Neural progenitor cell (in vitro differentiated cells): Measurements from ENCODE around the gene SYCE1. TPM values are rescaled to one million over a fixed set of nuclear protein-coding genes. Genes with fewer than 3 reads are reported as not detected.

Source experiments
- DNase-seq: peaks from one replicate; pipeline ENCODE4 v3.0.0-alpha.2; 2016; ENCODE audit warnings: low spot score
- H2AFZ ChIP-seq: fragments of 200-600 bp; sonication (generic); replicated peaks from 2 replicates; pipeline ENCODE4 v1.6.1; 2016; ENCODE audit warnings: antibody characterized with exemption
- H3F3A ChIP-seq: fragments of 200-600 bp; sonication (generic); 2 replicates; pipeline ENCODE4 v1.6.1; 2016; ENCODE audit warnings: antibody characterized with exemption, low read depth
- H3K27ac ChIP-seq: fragments of 200-600 bp; sonication (generic); 2 replicates; pipeline ENCODE4 v1.5.1; 2016; ENCODE audit warnings: mild to moderate bottlenecking
- H3K27me3 ChIP-seq: fragments of 200-600 bp; sonication (generic); 2 replicates; pipeline ENCODE4 v1.6.1; 2016; ENCODE audit warnings: mild to moderate bottlenecking, moderate library complexity
- H3K36me3 ChIP-seq: fragments of 200-600 bp; sonication (generic); 2 replicates; pipeline ENCODE4 v1.5.1; 2016
- H3K4me1 ChIP-seq: fragments of 200-600 bp; sonication (generic); 2 replicates; pipeline ENCODE4 v1.6.1; 2016; ENCODE audit warnings: mixed run types
- H3K4me2 ChIP-seq: fragments of 200-600 bp; sonication (generic); 2 replicates; pipeline ENCODE4 v1.6.1; 2016
- H3K4me3 ChIP-seq: fragments of 200-600 bp; sonication (generic); 2 replicates; pipeline ENCODE4 v1.5.1; 2016
- H3K79me2 ChIP-seq: fragments of 200-600 bp; sonication (generic); 2 replicates; pipeline ENCODE4 v1.6.1; 2016; ENCODE audit warnings: low read depth
- H3K9ac ChIP-seq: fragments of 200-600 bp; sonication (generic); 2 replicates; pipeline ENCODE4 v1.6.1; 2016
- H3K9me3 ChIP-seq: fragments of 200-600 bp; sonication (generic); 2 replicates; pipeline ENCODE4 v1.5.1; 2016; ENCODE audit warnings: low read depth
- H4K20me1 ChIP-seq: fragments of 200-600 bp; sonication (generic); 2 replicates; pipeline ENCODE4 v1.6.1; 2016; ENCODE audit warnings: low read depth
- H3K27ac Mint-ChIP-seq: 3 replicates; pipeline ENCODE4 v1.8.0; 2021; ENCODE audit warnings: mixed read lengths
- H3K27me3 Mint-ChIP-seq: 2 replicates; pipeline ENCODE4 v1.8.0; 2022; ENCODE audit warnings: low read depth, mild to moderate bottlenecking, inconsistent platforms, moderate library complexity, mixed read lengths; ENCODE audit not compliant: insufficient read depth
- H3K36me3 Mint-ChIP-seq: 3 replicates; pipeline ENCODE4 v1.8.0; 2021; ENCODE audit warnings: mixed read lengths
- H3K4me1 Mint-ChIP-seq: 3 replicates; pipeline ENCODE4 v1.8.0; 2021; ENCODE audit warnings: mixed read lengths
- H3K4me3 Mint-ChIP-seq: 3 replicates; pipeline ENCODE4 v1.8.0; 2021; ENCODE audit warnings: mild to moderate bottlenecking, moderate library complexity, mixed read lengths
- H3K9me3 Mint-ChIP-seq: 3 replicates; pipeline ENCODE4 v1.8.0; 2020; ENCODE audit warnings: mixed read lengths
- CTCF ChIP-seq: fragments of 200-600 bp; sonication (generic); IDR thresholded peaks from 2 replicates; pipeline ENCODE4 v1.5.1; 2017; ENCODE audit warnings: antibody characterized with exemption, mild to moderate bottlenecking
- EZH2 ChIP-seq: fragments of 200-600 bp; sonication (generic); IDR thresholded peaks from 2 replicates; pipeline ENCODE4 v1.6.1; 2017; ENCODE audit warnings: antibody characterized with exemption, mild to moderate bottlenecking, moderate library complexity
- EZH2phosphoT487 ChIP-seq: fragments of 200-600 bp; sonication (generic); IDR thresholded peaks from 2 replicates; pipeline ENCODE4 v1.6.1; 2017; ENCODE audit warnings: antibody characterized with exemption
- total RNA-seq: library from RNA; depleted of rRNA; stranded (reverse); fragments of >200 nt; gene quantifications from 2 replicates; pipeline ENCODE4 v1.2.3, GENCODE V29; 2015; ENCODE audit warnings: low replicate concordance

The SYCE1 gene
- total RNA-seq, 1 donor from 2014 or later, result not detected

- H3K9ac ChIP-seq, result no peak overlapping the region
- H3K27ac Mint-ChIP-seq, result no peak overlapping the region
- no peaks in the 10 kb centered on the region for H3F3A ChIP-seq
- no peaks in the 10 kb centered on the region for H3K36me3 ChIP-seq
- no peaks in the 10 kb centered on the region for H3K79me2 ChIP-seq
- no peak for TF ChIP-seq EZH2
- TF ChIP-seq CTCF, result no peak
- TF ChIP-seq EZH2phosphoT487, result no peak
- DNase-seq, result no peak
- no peaks in the 10 kb centered on the region for H3K36me3 Mint-ChIP-seq
- H3K27me3 Mint-ChIP-seq, result peaks cover 6% of the 10 kb centered on the region
- no peak overlapping the region for H3K4me3 ChIP-seq
- H3K4me3 Mint-ChIP-seq, result no peak overlapping the region
- H3K27me3 ChIP-seq, result no peaks in the 10 kb centered on the region
- H4K20me1 ChIP-seq, result no peaks in the 10 kb centered on the region
- peaks cover 5% of the 10 kb centered on the region for H3K9me3 ChIP-seq
- peaks cover 27% of the 10 kb centered on the region for H3K9me3 Mint-ChIP-seq
- no peak overlapping the region for H3K27ac ChIP-seq
- H3K4me2 ChIP-seq, result no peak overlapping the region
- H2AFZ ChIP-seq, result no peak overlapping the region
- no peaks in the 10 kb centered on the region for H3K4me1 Mint-ChIP-seq
- no peaks in the 10 kb centered on the region for H3K4me1 ChIP-seq
Measured at GRCh38 chr10:133532871-133533270, 32.5 kb downstream of the SYCE1 start.

- Histone ChIP-seq H3K4me3 (no peak overlapping the region), H3K9ac (no peak overlapping the region), H3K9me3 (peaks cover 7% of the 10 kb centered on the region), H3K27me3 (no peaks in the 10 kb centered on the region), H3K4me2 (no peak overlapping the region), H3K79me2 (no peaks in the 10 kb centered on the region), H3F3A (no peaks in the 10 kb centered on the region), H4K20me1 (no peaks in the 10 kb centered on the region), H3K36me3 (no peaks in the 10 kb centered on the region), H3K27ac (no peak overlapping the region), H2AFZ (no peak overlapping the region), H3K4me1 (no peaks in the 10 kb centered on the region)
- DNase-seq, result no peak
- no peaks in the 10 kb centered on the region for H3K4me1 Mint-ChIP-seq
- TF ChIP-seq EZH2 (no peak), EZH2phosphoT487 (no peak), CTCF (no peak)
- peaks cover 28% of the 10 kb centered on the region for H3K9me3 Mint-ChIP-seq
- peaks cover 6% of the 10 kb centered on the region for H3K27me3 Mint-ChIP-seq
- H3K27ac Mint-ChIP-seq, result no peak overlapping the region
- H3K4me3 Mint-ChIP-seq, result no peak overlapping the region
- H3K36me3 Mint-ChIP-seq, result no peaks in the 10 kb centered on the region
Measured at GRCh38 chr10:133530506-133530905, 34.9 kb downstream of the SYCE1 start.

GRCh38 chr10:133529576-133529946, 35.8 kb downstream of the SYCE1 start:
- Mint-ChIP-seq H3K4me1 (no peaks in the 10 kb centered on the region), H3K27ac (no peak overlapping the region), H3K9me3 (peaks cover 28% of the 10 kb centered on the region), H3K36me3 (no peaks in the 10 kb centered on the region), H3K27me3 (peaks cover 6% of the 10 kb centered on the region), H3K4me3 (no peak overlapping the region)
- Histone ChIP-seq H2AFZ (no peak overlapping the region), H3K27ac (no peak overlapping the region), H3K4me2 (no peak overlapping the region), H3K27me3 (no peaks in the 10 kb centered on the region), H4K20me1 (no peaks in the 10 kb centered on the region), H3K79me2 (no peaks in the 10 kb centered on the region), H3K9ac (no peak overlapping the region), H3K4me1 (no peaks in the 10 kb centered on the region), H3F3A (no peaks in the 10 kb centered on the region), H3K9me3 (peaks cover 7% of the 10 kb centered on the region), H3K4me3 (no peak overlapping the region), H3K36me3 (no peaks in the 10 kb centered on the region)
- TF ChIP-seq CTCF (no peak), EZH2phosphoT487 (no peak), EZH2 (no peak)
- no peak for DNase-seq
